Thyroid gland (tissue), 4 donors: Measurements from ENCODE around the gene ENTPD8. TPM values are rescaled to one million over a fixed set of nuclear protein-coding genes. Genes with fewer than 3 reads are reported as not detected.
"Not testable (repeated sequence)": the region's sequence is repeated elsewhere in the genome, so short reads cannot be mapped to it uniquely, and the experiment has no call there.

Source experiments
- DNase-seq, 2 donors: peaks; one replicate each; pipeline ENCODE4 v3.0.0-alpha.2; 2019
- H3K27ac ChIP-seq, 3 donors: fragments of 200-600 bp; sonication (generic); 1 replicate in 2 of 3; 2 replicates in 1 of 3; pipeline ENCODE4 v1.5.1; 2016 to 2019; ENCODE audit warnings: mild to moderate bottlenecking in 1 of 3, moderate library complexity in 1 of 3
- H3K27me3 ChIP-seq: fragments of 200-600 bp; sonication (generic); one replicate; pipeline ENCODE4 v1.5.1; 2019
- H3K36me3 ChIP-seq, 2 donors: fragments of 200-600 bp; sonication (generic); one replicate each; pipeline ENCODE4 v1.5.1; 2016 to 2019
- H3K4me1 ChIP-seq, 2 donors: fragments of 200-600 bp; sonication (generic); one replicate each; pipeline ENCODE4 v1.5.1; 2017 to 2019
- H3K4me3 ChIP-seq, 3 donors: fragments of 200-600 bp; sonication (generic); replicated peaks in 1 of 3; 1 replicate in 2 of 3; 2 replicates in 1 of 3; pipeline ENCODE4 v1.5.1; 2016; ENCODE audit warnings: mild to moderate bottlenecking in 1 of 3
- H3K9me3 ChIP-seq: fragments of 200-600 bp; sonication (generic); one replicate; pipeline ENCODE4 v1.5.1; 2017
- POLR2A ChIP-seq, 2 donors: fragments of 450-650 bp; IDR thresholded peaks; one replicate each; pipeline ENCODE4 v1.6.1; 2017; ENCODE audit warnings: antibody characterized with exemption in 2 of 2, mild to moderate bottlenecking in 2 of 2, moderate library complexity in 1 of 2
- WGBS, 2 donors: methylation state at CpG; one replicate each; pipeline ENCODE4 v1.1.5; 2017; 5-methylcytosine and 5-hydroxymethylcytosine counted together
- intact Hi-C: fragments of 100-400 bp; cut with DNase I; formaldehyde crosslinking; loops from one replicate; pipeline ENCODE4 v1.15.1; 2023
- total RNA-seq, 4 donors: library from RNA; depleted of rRNA; stranded (reverse); fragments of >200 nt; gene quantifications; one replicate each; pipeline ENCODE4 v1.2.3, GENCODE V29; 2016
- TF ChIP-seq, protein P1 (sequence below), 6 experiments: fragments of 200-600 bp in 3 of 6; fragments of 450-650 bp in 3 of 6; sonication (generic) in 3 of 6; IDR thresholded peaks; one replicate each; pipeline ENCODE4 v1.5.1; 2016 to 2019; ENCODE audit warnings: antibody characterized with exemption in 6 of 6, mild to moderate bottlenecking in 2 of 6, inconsistent platforms in 1 of 6, moderate library complexity in 1 of 6

Gene ENTPD8
- total RNA-seq, 4 donors from 2014 or later, result 0.29 to 0.78 TPM; not detected in 2

DNA sequence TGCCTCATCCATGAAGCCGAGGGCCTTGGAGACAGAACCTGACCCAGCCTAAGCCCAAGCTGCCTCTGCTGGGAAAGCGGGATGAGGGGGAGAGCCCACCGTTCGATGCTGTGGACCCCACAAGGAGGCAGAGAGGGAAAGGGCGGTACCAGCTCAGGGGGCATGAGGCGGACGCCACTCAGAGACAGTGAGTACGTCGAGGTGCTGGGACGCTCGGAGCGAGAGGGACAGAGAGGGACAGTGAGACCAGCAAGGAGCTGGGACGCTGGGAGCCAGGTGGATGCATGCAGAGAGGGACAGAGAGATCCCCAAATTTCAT lies 51.8 kb downstream of the ENTPD8 start:
- WGBS, 2 donors, result 93 to 95% methylated on average over 13 of the region's 13 CpGs
- H3K9me3 ChIP-seq, result no peaks in the 10 kb centered on the region
- H3K4me1 ChIP-seq, result peaks cover 0 to 13% of the 10 kb centered on the region in 2 donors
- no peak overlapping the region for H3K4me3 ChIP-seq
- TF ChIP-seq, protein P1, sequence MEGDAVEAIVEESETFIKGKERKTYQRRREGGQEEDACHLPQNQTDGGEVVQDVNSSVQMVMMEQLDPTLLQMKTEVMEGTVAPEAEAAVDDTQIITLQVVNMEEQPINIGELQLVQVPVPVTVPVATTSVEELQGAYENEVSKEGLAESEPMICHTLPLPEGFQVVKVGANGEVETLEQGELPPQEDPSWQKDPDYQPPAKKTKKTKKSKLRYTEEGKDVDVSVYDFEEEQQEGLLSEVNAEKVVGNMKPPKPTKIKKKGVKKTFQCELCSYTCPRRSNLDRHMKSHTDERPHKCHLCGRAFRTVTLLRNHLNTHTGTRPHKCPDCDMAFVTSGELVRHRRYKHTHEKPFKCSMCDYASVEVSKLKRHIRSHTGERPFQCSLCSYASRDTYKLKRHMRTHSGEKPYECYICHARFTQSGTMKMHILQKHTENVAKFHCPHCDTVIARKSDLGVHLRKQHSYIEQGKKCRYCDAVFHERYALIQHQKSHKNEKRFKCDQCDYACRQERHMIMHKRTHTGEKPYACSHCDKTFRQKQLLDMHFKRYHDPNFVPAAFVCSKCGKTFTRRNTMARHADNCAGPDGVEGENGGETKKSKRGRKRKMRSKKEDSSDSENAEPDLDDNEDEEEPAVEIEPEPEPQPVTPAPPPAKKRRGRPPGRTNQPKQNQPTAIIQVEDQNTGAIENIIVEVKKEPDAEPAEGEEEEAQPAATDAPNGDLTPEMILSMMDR (IDR thresholded peaks at IDR 0.05), result no peak
- TF ChIP-seq POLR2A (IDR thresholded peaks at IDR 0.05), result no peak
- intact Hi-C loops, result no loop called here
- H3K27ac ChIP-seq, result no peak overlapping the region
- H3K36me3 ChIP-seq, result peaks cover 0 to 4% of the 10 kb centered on the region in 2 donors
- DNase-seq, result no peak
- H3K27me3 ChIP-seq, result no peaks in the 10 kb centered on the region

DNA sequence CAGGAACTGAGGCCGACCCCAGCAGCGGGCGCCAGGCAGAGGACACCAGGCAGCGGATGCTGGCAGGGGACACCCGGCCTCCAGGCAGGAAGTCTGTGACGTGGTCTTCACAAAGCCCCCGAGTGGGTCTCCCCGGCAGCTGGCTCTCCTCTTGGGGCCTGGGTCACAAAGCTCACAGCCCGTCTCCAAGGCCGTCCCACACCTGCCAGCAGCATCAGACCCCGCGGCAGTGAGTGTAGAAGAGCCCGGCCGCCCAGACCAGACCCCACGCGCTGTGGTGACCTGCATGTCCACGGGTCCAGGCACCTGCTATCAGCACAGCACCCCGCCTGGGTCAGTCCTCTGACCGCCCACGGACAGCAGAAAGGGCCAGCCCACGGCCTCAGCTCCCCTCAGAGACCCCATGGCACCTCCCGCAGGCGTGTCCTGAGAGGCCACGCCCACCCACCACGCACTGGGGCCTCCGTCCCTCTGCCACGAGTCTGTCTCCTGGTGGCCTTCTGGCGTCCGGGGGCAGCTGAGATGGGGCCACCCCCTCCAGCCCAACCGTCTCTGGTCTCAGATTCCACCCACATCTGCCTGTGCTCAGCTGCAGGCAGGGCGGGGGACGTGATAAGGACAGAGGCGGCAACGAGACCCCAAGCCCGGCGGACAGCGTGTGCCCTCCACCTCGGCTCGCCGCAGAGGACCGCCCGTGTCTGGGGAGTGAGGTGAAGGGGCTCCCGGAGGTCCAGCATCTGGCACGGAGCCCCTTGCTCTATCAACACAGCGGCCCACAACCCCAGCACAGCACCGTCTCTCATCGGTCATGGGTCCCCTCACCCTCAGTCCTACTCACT lies 52.3 kb downstream of the ENTPD8 start:
- intact Hi-C loops, result no loop called here
- Histone ChIP-seq H3K9me3 (no peaks in the 10 kb centered on the region), H3K36me3 (peaks cover 0 to 4% of the 10 kb centered on the region in 2 donors)

DNA sequence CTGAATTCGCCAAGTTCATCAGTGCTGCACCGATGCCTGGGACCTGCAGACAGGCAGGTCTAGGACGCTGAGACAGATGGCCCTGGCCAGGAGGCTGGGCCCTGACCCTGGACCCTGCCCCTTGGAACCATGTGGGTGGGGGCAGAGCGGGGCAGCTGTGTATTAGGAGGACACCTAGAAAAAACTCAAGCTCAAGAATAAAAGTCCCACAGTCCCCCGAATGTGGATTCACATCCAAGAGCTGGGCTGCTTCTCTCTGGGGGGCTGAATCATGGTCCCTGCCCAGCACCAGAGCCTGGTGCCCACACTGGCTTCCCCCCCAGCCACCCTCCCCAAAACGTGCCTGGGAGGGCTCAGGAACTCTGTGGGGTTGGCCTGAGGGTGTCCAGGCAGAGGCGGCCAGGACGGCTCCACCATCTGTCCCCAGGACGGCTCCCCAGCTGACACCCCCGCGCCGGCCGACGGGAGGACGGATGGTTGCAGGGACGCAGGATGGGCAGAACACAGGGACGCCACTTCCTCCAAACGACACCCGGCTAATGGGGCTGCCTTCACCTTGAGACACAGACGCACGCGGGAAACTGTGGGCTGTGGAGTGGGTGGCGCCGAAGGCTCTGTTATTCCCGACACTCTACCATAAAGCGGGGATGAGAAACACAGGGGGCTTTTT lies 53.1 kb downstream of the ENTPD8 start:
- Histone ChIP-seq H3K4me1 (peaks cover 0 to 13% of the 10 kb centered on the region in 2 donors), H3K27me3 (no peaks in the 10 kb centered on the region), H3K9me3 (no peaks in the 10 kb centered on the region), H3K27ac (peak overlapping the region; percentile 15 to 59 (median 40)), H3K36me3 (peaks cover 0 to 4% of the 10 kb centered on the region in 2 donors), H3K4me3 (no peak overlapping the region)
- 70 to 97% methylated on average over 2 to 20 of the region's 26 CpGs for WGBS, 2 donors
- intact Hi-C loops, result no loop called here
- TF ChIP-seq POLR2A (IDR thresholded peaks at IDR 0.05), result no peak
- TF ChIP-seq, protein P1 (IDR thresholded peaks at IDR 0.05), result no peak
- no peak for DNase-seq

More for the DNA sequence above, 52.3 kb downstream of the ENTPD8 start:
- Histone ChIP-seq H3K4me1 (peaks cover 0 to 13% of the 10 kb centered on the region in 2 donors), H3K27me3 (no peaks in the 10 kb centered on the region), H3K4me3 (no peak overlapping the region), H3K27ac (no peak overlapping the region)
- TF ChIP-seq POLR2A (IDR thresholded peaks at IDR 0.05), result no peak
- TF ChIP-seq, protein P1 (IDR thresholded peaks at IDR 0.05), result no peak
- WGBS, 2 donors, result 95 to 96% methylated on average over 18 to 21 of the region's 47 CpGs
- no peak for DNase-seq

DNA sequence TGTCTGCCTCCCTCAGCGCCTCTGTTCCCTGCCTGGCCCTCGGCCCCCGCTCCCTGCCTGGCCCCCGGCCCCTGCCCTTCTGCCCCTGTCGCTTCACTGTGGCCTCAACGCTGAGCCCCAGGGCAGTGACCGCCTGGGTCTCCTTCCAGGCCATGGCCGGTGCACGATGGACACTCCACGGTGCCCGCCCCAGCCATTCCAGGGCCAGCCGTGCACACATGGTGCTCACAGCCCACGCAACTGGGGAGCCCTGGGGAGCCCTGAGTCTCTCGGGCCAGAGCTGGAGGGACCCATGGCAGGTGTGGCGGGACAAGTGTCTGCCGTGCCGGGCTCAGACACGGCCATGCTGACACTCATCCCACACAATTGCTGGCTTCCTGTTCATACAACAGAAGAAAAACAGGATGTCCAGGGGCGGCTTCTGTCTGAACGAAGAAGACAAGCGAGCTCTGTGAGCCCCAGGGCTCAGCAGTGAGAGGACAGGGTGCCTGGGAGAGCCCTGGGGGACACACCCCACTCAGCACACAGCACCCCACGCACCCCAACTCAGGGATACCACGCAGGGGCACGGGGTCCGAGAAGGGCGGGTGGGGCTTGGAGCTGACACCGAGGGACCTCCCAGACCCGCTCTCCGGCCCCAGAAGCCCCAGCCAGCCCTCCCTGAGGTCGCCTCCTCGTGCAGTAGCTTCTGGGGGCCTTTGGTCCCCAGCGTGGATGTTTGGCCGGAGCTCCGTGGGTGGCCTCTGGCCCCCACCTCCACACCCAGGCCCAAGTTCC lies 53.9 kb downstream of the ENTPD8 start:
- Histone ChIP-seq H3K4me3 (no peak overlapping the region), H3K9me3 (no peaks in the 10 kb centered on the region), H3K4me1 (peaks cover 0 to 13% of the 10 kb centered on the region in 2 donors), H3K27me3 (no peaks in the 10 kb centered on the region), H3K36me3 (peaks cover 0 to 3% of the 10 kb centered on the region in 2 donors), H3K27ac (peak overlapping the region; percentile 15 to 59 (median 40))
- 61 to 73% methylated on average over 18 to 24 of the region's 34 CpGs for WGBS, 2 donors
- intact Hi-C loops, result no loop called here
- DNase-seq, result no peak
- TF ChIP-seq, protein P1 (IDR thresholded peaks at IDR 0.05), result no peak
- no peak for TF ChIP-seq POLR2A (IDR thresholded peaks at IDR 0.05)

DNA sequence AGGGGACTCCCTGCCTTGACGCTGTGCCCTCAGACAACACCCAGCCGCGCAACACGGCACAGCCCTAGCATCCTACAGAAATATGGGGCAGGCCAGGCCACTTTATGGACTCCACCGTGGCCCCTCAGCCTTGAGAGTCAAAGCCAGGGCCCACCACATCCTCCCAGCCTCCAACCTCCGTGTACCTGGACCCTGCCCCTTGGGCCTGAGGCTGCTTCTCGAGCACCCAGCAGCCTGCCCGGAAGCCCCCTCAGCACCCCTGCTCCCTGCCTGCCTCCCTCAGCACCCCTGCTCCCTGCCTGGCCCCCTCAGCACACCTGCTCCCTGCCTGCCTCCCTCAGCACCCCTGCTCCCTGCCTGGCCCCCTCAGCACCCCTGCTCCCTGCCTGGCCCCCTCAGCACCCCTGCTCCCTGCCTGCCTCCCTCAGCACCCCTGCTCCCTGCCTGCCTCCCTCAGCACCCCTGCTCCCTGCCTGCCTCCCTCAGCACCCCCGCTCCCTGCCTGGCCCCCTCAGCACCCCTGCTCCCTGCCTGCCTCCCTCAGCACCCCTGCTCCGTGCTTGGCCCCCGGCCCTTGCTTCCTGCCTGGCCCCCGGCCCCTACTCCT lies 54.5 kb downstream of the ENTPD8 start:
- Histone ChIP-seq H3K4me1 (peaks cover 0 to 13% of the 10 kb centered on the region in 2 donors), H3K27ac (peak overlapping the region in 1 of 3 donors; percentile 59)
- H3K27me3 ChIP-seq, H3K36me3 ChIP-seq, intact Hi-C loops, DNase-seq, H3K9me3 ChIP-seq, H3K4me3 ChIP-seq: not testable (repeated sequence)
- 77 to 90% methylated on average over 6 to 11 of the region's 12 CpGs for WGBS, 2 donors
